ENCODE results near the gene SAP130. TPM values are rescaled to one million over a fixed set of nuclear protein-coding genes. Genes with fewer than 3 reads are reported as not detected.
"Not testable (repeated sequence)": the region's sequence is repeated elsewhere in the genome, so short reads cannot be mapped to it uniquely, and the experiment has no call there.

Gene SAP130
- total and polyA plus RNA-seq, 8 donors = 19.1 to 27.7 (median 24.1) TPM

- ATAC-seq = no peak
- H3K27me3 ChIP-seq = no peaks in the 10 kb centered on the region
- no peak for TF ChIP-seq CTCF (IDR thresholded peaks at IDR 0.05)
- no peaks in the 10 kb centered on the region for H3K36me3 ChIP-seq
- no peak overlapping the region for H3K4me3 ChIP-seq
- intact Hi-C loops (cut with DNase I) = no loop called here
- H3K4me1 ChIP-seq = no peaks in the 10 kb centered on the region
- H3K27ac ChIP-seq = no peak overlapping the region
- H3K9me3 ChIP-seq = no peaks in the 10 kb centered on the region
- DNase-seq = no peak
These were observed 109.9 kb downstream of the SAP130 start for GRCh38 chr2:127917916-127918315.

- DNase-seq = no peak
- no peaks in the 10 kb centered on the region for H3K27me3 ChIP-seq
- ATAC-seq = no peak
- intact Hi-C loops (cut with DNase I) = no loop called here
- no peaks in the 10 kb centered on the region for H3K9me3 ChIP-seq
- no peaks in the 10 kb centered on the region for H3K4me1 ChIP-seq
- H3K4me3 ChIP-seq = no peak overlapping the region
- no peak overlapping the region for H3K27ac ChIP-seq
- no peak for TF ChIP-seq CTCF (IDR thresholded peaks at IDR 0.05)
- no peaks in the 10 kb centered on the region for H3K36me3 ChIP-seq
These were observed 113.9 kb downstream of the SAP130 start for GRCh38 chr2:127913808-127914457.

GRCh38 chr2:127911737-127912136 lies 116.1 kb downstream of the SAP130 start:
- ATAC-seq (no peak), DNase-seq (no peak)
- Histone ChIP-seq H3K9me3 (no peaks in the 10 kb centered on the region), H3K36me3 (no peaks in the 10 kb centered on the region), H3K4me1 (no peaks in the 10 kb centered on the region), H3K27me3 (no peaks in the 10 kb centered on the region), H3K4me3 (no peak overlapping the region), H3K27ac (no peak overlapping the region)
- intact Hi-C loops (cut with DNase I) = no loop called here
- TF ChIP-seq CTCF (IDR thresholded peaks at IDR 0.05) = no peak

GRCh38 chr2:127910415-127910814 lies 117.4 kb downstream of the SAP130 start:
- Histone ChIP-seq H3K36me3 (no peaks in the 10 kb centered on the region), H3K9me3 (no peaks in the 10 kb centered on the region), H3K27ac (no peak overlapping the region), H3K4me1 (no peaks in the 10 kb centered on the region), H3K4me3 (no peak overlapping the region), H3K27me3 (peaks cover 0 to 9% of the 10 kb centered on the region in 2 donors)
- intact Hi-C loops (cut with DNase I) = no loop called here
- no peak for DNase-seq
- ATAC-seq = no peak
- no peak for TF ChIP-seq CTCF (IDR thresholded peaks at IDR 0.05)

GRCh38 chr2:127909019-127909418 lies 118.8 kb downstream of the SAP130 start:
- Histone ChIP-seq H3K4me1 (no peaks in the 10 kb centered on the region), H3K36me3 (no peaks in the 10 kb centered on the region), H3K27me3 (peaks cover 0 to 9% of the 10 kb centered on the region in 2 donors), H3K4me3 (no peak overlapping the region), H3K27ac (no peak overlapping the region), H3K9me3 (no peaks in the 10 kb centered on the region)
- TF ChIP-seq CTCF (IDR thresholded peaks at IDR 0.05) = no peak
- no peak for ATAC-seq
- DNase-seq = no peak
- intact Hi-C loops (cut with DNase I) = no loop called here

GRCh38 chr2:127907733-127908400 lies 120.0 kb downstream of the SAP130 start:
- H3K4me1 ChIP-seq; DNase-seq; H3K9me3 ChIP-seq; H3K4me3 ChIP-seq; H3K27ac ChIP-seq; intact Hi-C loops (cut with DNase I); H3K27me3 ChIP-seq; H3K36me3 ChIP-seq; ATAC-seq: not testable (repeated sequence)

Data from left lung (tissue), 10 donors.